ENCODE data around the gene WBP2. TPM values are rescaled to one million over a fixed set of nuclear protein-coding genes. Genes with fewer than 3 reads are reported as not detected.

The WBP2 gene
- total and polyA plus RNA-seq, 2 of the 13 experiments (the other 11 are each of a cell fraction or from before 2014, with no cell fraction given), result 29.2 to 29.5 TPM

GRCh38 chr17:75892556-75893224 is 37.6 kb upstream of the WBP2 start (continued):
- no peak for TF ChIP-seq HNF1A (IDR thresholded peaks at IDR 0.05; ENCODE audit: low read depth)
- peak; percentile 29; the same call in 1 of the 2 replicates for TF ChIP-seq HNF1A (CRISPR knock-in tag; IDR thresholded peaks at IDR 0.05; ENCODE audit: borderline replicate concordance)
- TF ChIP-seq KLF12 (CRISPR knock-in tag; IDR thresholded peaks at IDR 0.05; ENCODE audit: borderline replicate concordance), result peak; percentile 86
- TF ChIP-seq ZKSCAN5 (CRISPR knock-in tag; IDR thresholded peaks at IDR 0.05), result no peak
- TF ChIP-seq ZBTB49 (CRISPR knock-in tag; IDR thresholded peaks at IDR 0.05; ENCODE audit: borderline replicate concordance), result no peak
- TF ChIP-seq ZNF101 (CRISPR knock-in tag; IDR thresholded peaks at IDR 0.05; ENCODE audit: borderline replicate concordance, low read depth), result 0 out of 2 replicates have a peak, but pooled peaks have one; percentile 60
- TF ChIP-seq NBN (conservative IDR thresholded peaks at IDR 0.05), result no peak
- no peak for TF ChIP-seq NFATC3 (CRISPR knock-in tag; IDR thresholded peaks at IDR 0.05)
- TF ChIP-seq MBD4 (IDR thresholded peaks at IDR 0.05; ENCODE audit: borderline replicate concordance, low read length), result no peak
- TF ChIP-seq MEIS2 (CRISPR knock-in tag; IDR thresholded peaks at IDR 0.05), result peak; percentile 76; the same call in 1 of the 2 replicates
- TF ChIP-seq FLYWCH1 (CRISPR knock-in tag; IDR thresholded peaks at IDR 0.05), result no peak
- no peak; the same call in 1 of the 2 replicates for TF ChIP-seq NCOA1 (CRISPR knock-in tag; IDR thresholded peaks at IDR 0.05)
- TF ChIP-seq HNRNPH1 (optimal IDR thresholded peaks at IDR 0.05; ENCODE audit: low read depth, low read length), result no peak
- no peak for TF ChIP-seq IKZF1 (IDR thresholded peaks at IDR 0.05)
- no peak; the same call in 1 of the 2 replicates for TF ChIP-seq MTERF4 (CRISPR knock-in tag; IDR thresholded peaks at IDR 0.05)
- TF ChIP-seq ZNF597 (CRISPR knock-in tag; IDR thresholded peaks at IDR 0.05), result no peak
- TF ChIP-seq CEBPZ (IDR thresholded peaks at IDR 0.05; ENCODE audit: low read length), result no peak
- TF ChIP-seq SMARCC2 (IDR thresholded peaks at IDR 0.05), result no peak

Data from HepG2 (cell line).